Ishikawa (cell line): ENCODE measurements around the gene MGAT4C.

Source experiments
- CREB1 ChIP-seq: IDR thresholded peaks from 2 replicates; pipeline ENCODE4 v1.6.1; 2012; ENCODE audit warnings: low read depth
- EP300 ChIP-seq: IDR thresholded peaks from 2 replicates; pipeline ENCODE4 v1.6.1; 2012; ENCODE audit warnings: borderline replicate concordance
- NFIC ChIP-seq: IDR thresholded peaks from 2 replicates; pipeline ENCODE4 v1.6.1; 2012
- RAD21 ChIP-seq: IDR thresholded peaks from 2 replicates; pipeline ENCODE4 v1.6.1; 2012; ENCODE audit warnings: low read depth
- TAF1 ChIP-seq: IDR thresholded peaks from 2 replicates; pipeline ENCODE4 v1.6.1; 2012; ENCODE audit warnings: low read depth, mild to moderate bottlenecking
- YY1 ChIP-seq: IDR thresholded peaks from 2 replicates; pipeline ENCODE4 v1.6.1; 2012; ENCODE audit warnings: low read depth
- TF ChIP-seq, protein P1 (sequence below): IDR thresholded peaks from 2 replicates; pipeline ENCODE4 v1.6.1; 2012; ENCODE audit warnings: low read depth, mild to moderate bottlenecking
- TF ChIP-seq, protein P2 (sequence below): IDR thresholded peaks from 2 replicates; pipeline ENCODE4 v1.6.1; 2012

DNA sequence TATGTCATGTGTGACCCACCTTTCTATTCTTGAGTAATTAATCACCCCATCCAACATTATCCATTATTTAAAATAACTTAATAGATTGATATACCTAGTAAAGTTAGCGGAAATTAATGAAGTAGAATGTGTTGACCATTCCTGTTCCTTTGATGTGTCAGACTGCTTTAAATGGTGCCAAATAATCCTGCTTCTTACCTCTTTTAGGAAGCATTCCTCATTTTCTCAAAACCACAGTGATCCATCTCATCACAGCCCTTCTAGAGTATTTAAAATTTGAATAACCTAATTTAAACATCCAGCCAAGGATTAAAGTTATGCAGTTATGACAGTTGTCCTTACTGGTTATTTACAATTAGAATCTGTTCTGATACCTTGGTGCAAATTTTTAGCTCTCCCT is 6.9 kb downstream of the MGAT4C start:
- TF ChIP-seq, protein P1, sequence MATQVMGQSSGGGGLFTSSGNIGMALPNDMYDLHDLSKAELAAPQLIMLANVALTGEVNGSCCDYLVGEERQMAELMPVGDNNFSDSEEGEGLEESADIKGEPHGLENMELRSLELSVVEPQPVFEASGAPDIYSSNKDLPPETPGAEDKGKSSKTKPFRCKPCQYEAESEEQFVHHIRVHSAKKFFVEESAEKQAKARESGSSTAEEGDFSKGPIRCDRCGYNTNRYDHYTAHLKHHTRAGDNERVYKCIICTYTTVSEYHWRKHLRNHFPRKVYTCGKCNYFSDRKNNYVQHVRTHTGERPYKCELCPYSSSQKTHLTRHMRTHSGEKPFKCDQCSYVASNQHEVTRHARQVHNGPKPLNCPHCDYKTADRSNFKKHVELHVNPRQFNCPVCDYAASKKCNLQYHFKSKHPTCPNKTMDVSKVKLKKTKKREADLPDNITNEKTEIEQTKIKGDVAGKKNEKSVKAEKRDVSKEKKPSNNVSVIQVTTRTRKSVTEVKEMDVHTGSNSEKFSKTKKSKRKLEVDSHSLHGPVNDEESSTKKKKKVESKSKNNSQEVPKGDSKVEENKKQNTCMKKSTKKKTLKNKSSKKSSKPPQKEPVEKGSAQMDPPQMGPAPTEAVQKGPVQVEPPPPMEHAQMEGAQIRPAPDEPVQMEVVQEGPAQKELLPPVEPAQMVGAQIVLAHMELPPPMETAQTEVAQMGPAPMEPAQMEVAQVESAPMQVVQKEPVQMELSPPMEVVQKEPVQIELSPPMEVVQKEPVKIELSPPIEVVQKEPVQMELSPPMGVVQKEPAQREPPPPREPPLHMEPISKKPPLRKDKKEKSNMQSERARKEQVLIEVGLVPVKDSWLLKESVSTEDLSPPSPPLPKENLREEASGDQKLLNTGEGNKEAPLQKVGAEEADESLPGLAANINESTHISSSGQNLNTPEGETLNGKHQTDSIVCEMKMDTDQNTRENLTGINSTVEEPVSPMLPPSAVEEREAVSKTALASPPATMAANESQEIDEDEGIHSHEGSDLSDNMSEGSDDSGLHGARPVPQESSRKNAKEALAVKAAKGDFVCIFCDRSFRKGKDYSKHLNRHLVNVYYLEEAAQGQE, result no peak
- TF ChIP-seq RAD21, result no peak
- TF ChIP-seq TAF1, result no peak
- no peak for TF ChIP-seq CREB1
- TF ChIP-seq, protein P2, sequence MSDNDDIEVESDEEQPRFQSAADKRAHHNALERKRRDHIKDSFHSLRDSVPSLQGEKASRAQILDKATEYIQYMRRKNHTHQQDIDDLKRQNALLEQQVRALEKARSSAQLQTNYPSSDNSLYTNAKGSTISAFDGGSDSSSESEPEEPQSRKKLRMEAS, result no peak
- TF ChIP-seq EP300, result no peak
- TF ChIP-seq YY1, result no peak
- TF ChIP-seq NFIC, result no peak
